ENCODE results near the gene COX18. TPM values are rescaled to one million over a fixed set of nuclear protein-coding genes. Genes with fewer than 3 reads are reported as not detected.

COX18 gene
- total and polyA plus RNA-seq, 7 experiments from 2014 or later, result 6.9 to 18.4 (median 13.0) TPM

- Histone ChIP-seq H3K4me1 (ENCODE audit: control insufficient read depth in 2 of 2, insufficient read depth in 2 of 2, low read length in 2 of 2) (no peaks in the 10 kb centered on the region), H3K27ac (ENCODE audit: low read depth, low read length) (no peak overlapping the region), H3K4me3 (ENCODE audit: low read length) (no peak overlapping the region), H3K9me3 (ENCODE audit: control insufficient read depth in 2 of 3, low read length in 3 of 3) (no peaks in the 10 kb centered on the region), H3K36me3 (ENCODE audit: control insufficient read depth in 2 of 3, insufficient read depth in 3 of 3, low read length in 3 of 3) (peaks cover 0 to 25% (median 4%) of the 10 kb centered on the region in 3 experiments), H3K27me3 (ENCODE audit: control insufficient read depth in 2 of 2, insufficient read depth in 2 of 2, low read length in 2 of 2) (no peaks in the 10 kb centered on the region)
- H3K4me1 Mint-ChIP-seq, result peaks cover 0 to 9% (median 3%) of the 10 kb centered on the region in 7 donors
- ChIA-PET CTCF (no interaction called here), POLR2A (no interaction called here)
- H3K27me3 Mint-ChIP-seq, result no peaks in the 10 kb centered on the region
- H3K36me3 Mint-ChIP-seq, result peaks cover 4 to 29% (median 22%) of the 10 kb centered on the region in 5 donors
- H3K4me3 Mint-ChIP-seq, result no peak overlapping the region
- no peaks in the 10 kb centered on the region for H3K9me3 Mint-ChIP-seq
- peak overlapping the region in 1 of 9 donors; percentile 8 for H3K27ac Mint-ChIP-seq
- ATAC-seq (no peak), DNase-seq (no peak)
- intact Hi-C loops (cut with micrococcal nuclease), result no loop called here
Measured at GRCh38 chr4:73075832-73076231, 6.3 kb upstream of the COX18 start.

GRCh38 chr4:73070074-73070390 is 516 bp upstream of the COX18 start:
- CTCF ChIA-PET, result interaction anchor here (0.6 kb wide), 2 partner anchors 9 to 41 kb away, joined by 3 to 4 read pairs; no protein-coding TSS in a partner anchor
- peaks cover 23 to 40% (median 36%) of the 10 kb centered on the region in 7 donors for H3K4me1 Mint-ChIP-seq
- H3K36me3 Mint-ChIP-seq, result peaks cover 0 to 7% (median 3%) of the 10 kb centered on the region in 5 donors
- intact Hi-C loops (cut with micrococcal nuclease), result no loop called here
- DNase-seq, result no peak
- Histone ChIP-seq H3K4me1 (ENCODE audit: control insufficient read depth in 2 of 2, insufficient read depth in 2 of 2, low read length in 2 of 2) (peaks cover 25 to 29% of the 10 kb centered on the region in 2 donors), H3K9me3 (ENCODE audit: control insufficient read depth in 2 of 3, low read length in 3 of 3) (no peaks in the 10 kb centered on the region), H3K4me3 (ENCODE audit: low read length) (peak overlapping the region; percentile 79), H3K27me3 (ENCODE audit: control insufficient read depth in 2 of 2, insufficient read depth in 2 of 2, low read length in 2 of 2) (no peaks in the 10 kb centered on the region), H3K27ac (ENCODE audit: low read depth, low read length) (peak overlapping the region; percentile 98), H3K36me3 (ENCODE audit: control insufficient read depth in 2 of 3, insufficient read depth in 3 of 3, low read length in 3 of 3) (no peaks in the 10 kb centered on the region)
- H3K9me3 Mint-ChIP-seq, result peaks cover 0 to 5% (median 0%) of the 10 kb centered on the region in 11 donors
- H3K4me3 Mint-ChIP-seq, result peak overlapping the region; percentile 86 to 97 (median 90)
- peak; percentile 15 for ATAC-seq
- POLR2A ChIA-PET, result interaction anchor here (0.7 to 7.4 kb wide), 5 partner anchors 19 to 188 kb away, joined by 3 to 84 read pairs (median 6); partner anchors contain the start of gene ANKRD17
- H3K27ac Mint-ChIP-seq, result peak overlapping the region; percentile 93 to 99 (median 98)
- H3K27me3 Mint-ChIP-seq, result no peaks in the 10 kb centered on the region

- Histone ChIP-seq H3K27me3 (ENCODE audit: control insufficient read depth in 2 of 2, insufficient read depth in 2 of 2, low read length in 2 of 2) (no peaks in the 10 kb centered on the region), H3K4me3 (ENCODE audit: low read length) (peak overlapping the region; percentile 79), H3K27ac (ENCODE audit: low read depth, low read length) (peak overlapping the region; percentile 98), H3K9me3 (ENCODE audit: control insufficient read depth in 2 of 3, low read length in 3 of 3) (no peaks in the 10 kb centered on the region), H3K4me1 (ENCODE audit: control insufficient read depth in 2 of 2, insufficient read depth in 2 of 2, low read length in 2 of 2) (peaks cover 25 to 29% of the 10 kb centered on the region in 2 donors), H3K36me3 (ENCODE audit: control insufficient read depth in 2 of 3, insufficient read depth in 3 of 3, low read length in 3 of 3) (peaks cover 0 to 6% (median 5%) of the 10 kb centered on the region in 3 experiments)
- ATAC-seq (no peak), DNase-seq (peak in 6 of 9 donors; percentile 18 to 40 (median 34))
- peak overlapping the region; percentile 93 to 99 (median 98) for H3K27ac Mint-ChIP-seq
- peaks cover 25 to 52% (median 46%) of the 10 kb centered on the region in 7 donors for H3K4me1 Mint-ChIP-seq
- H3K9me3 Mint-ChIP-seq, result peaks cover 0 to 5% (median 0%) of the 10 kb centered on the region in 11 donors
- peak overlapping the region; percentile 86 to 97 (median 90) for H3K4me3 Mint-ChIP-seq
- intact Hi-C loops (cut with micrococcal nuclease), result loop anchor here (1.0 to 5.0 kb wide), 6 partner anchors 18 to 1090 kb away; partner anchors contain the start of gene MTHFD2L (in 2 of the 2)
- no peaks in the 10 kb centered on the region for H3K27me3 Mint-ChIP-seq
- H3K36me3 Mint-ChIP-seq, result peaks cover 6 to 13% (median 7%) of the 10 kb centered on the region in 5 donors
- ChIA-PET POLR2A (interaction anchor here (1.6 to 7.4 kb wide), 3 partner anchors 12 to 190 kb away, joined by 5 to 84 read pairs (median 10); partner anchors contain the start of gene ANKRD17), CTCF (no interaction called here)
Measured at GRCh38 chr4:73068491-73069337, 802 bp downstream of the COX18 start.

- no peak for ATAC-seq
Measured at GRCh38 chr4:73067971-73068394, 1.5 kb downstream of the COX18 start.

GRCh38 chr4:73066928-73067327 is 2.6 kb downstream of the COX18 start:
- CTCF ChIA-PET, result interaction anchor here (1.0 to 1.7 kb wide), 2 partner anchors 181 to 189 kb away, joined by 3 to 5 read pairs; no protein-coding TSS in a partner anchor
- H3K9me3 Mint-ChIP-seq, result peaks cover 0 to 5% (median 0%) of the 10 kb centered on the region in 11 donors
- H3K4me1 ChIP-seq (ENCODE audit: control insufficient read depth in 2 of 2, insufficient read depth in 2 of 2, low read length in 2 of 2), result peaks cover 25 to 29% of the 10 kb centered on the region in 2 donors
- peak overlapping the region; percentile 75 to 99 (median 95) for H3K27ac Mint-ChIP-seq
- no peaks in the 10 kb centered on the region for H3K27me3 Mint-ChIP-seq
- H3K9me3 ChIP-seq (ENCODE audit: control insufficient read depth in 2 of 3, low read length in 3 of 3), result no peaks in the 10 kb centered on the region
- DNase-seq, result peak in 6 of 9 donors; percentile 11 to 61 (median 23)
- peaks cover 0 to 13% (median 6%) of the 10 kb centered on the region in 3 experiments for H3K36me3 ChIP-seq (ENCODE audit: control insufficient read depth in 2 of 3, insufficient read depth in 3 of 3, low read length in 3 of 3)
- intact Hi-C loops (cut with micrococcal nuclease), result loop anchor here (5.0 kb wide), 2 partner anchors 75 to 1090 kb away; partner anchors contain the start of gene MTHFD2L (in 1 of the 2)
- no peaks in the 10 kb centered on the region for H3K27me3 ChIP-seq (ENCODE audit: control insufficient read depth in 2 of 2, insufficient read depth in 2 of 2, low read length in 2 of 2)
- POLR2A ChIA-PET, result interaction anchor here (1.0 to 7.4 kb wide), 3 partner anchors 15 to 191 kb away, joined by 3 to 84 read pairs (median 4); partner anchors contain the start of gene ANKRD17
- H3K4me3 ChIP-seq (ENCODE audit: low read length), result peak overlapping the region; percentile 1
- H3K4me1 Mint-ChIP-seq, result peaks cover 28 to 56% (median 46%) of the 10 kb centered on the region in 7 donors
- peak; percentile 8 for ATAC-seq
- H3K36me3 Mint-ChIP-seq, result peaks cover 7 to 19% (median 10%) of the 10 kb centered on the region in 5 donors
- H3K27ac ChIP-seq (ENCODE audit: low read depth, low read length), result peak overlapping the region; percentile 66
- peak overlapping the region; percentile 48 to 95 (median 62) for H3K4me3 Mint-ChIP-seq

More at GRCh38 chr4:73067971-73068394, 1.5 kb downstream of the COX18 start:
- H3K4me3 ChIP-seq (ENCODE audit: low read length), result peak overlapping the region; percentile 79
- POLR2A ChIA-PET, result interaction anchor here (1.0 to 7.4 kb wide), 4 partner anchors 12 to 190 kb away, joined by 3 to 84 read pairs (median 4); partner anchors contain the start of gene ANKRD17
- CTCF ChIA-PET, result interaction anchor here (1.7 kb wide), 1 partner anchor 188 kb away, joined by 5 read pairs; no protein-coding TSS in a partner anchor
- Mint-ChIP-seq H3K36me3 (peaks cover 6 to 17% (median 10%) of the 10 kb centered on the region in 5 donors), H3K4me3 (peak overlapping the region; percentile 86 to 97 (median 90)), H3K4me1 (peaks cover 25 to 56% (median 46%) of the 10 kb centered on the region in 7 donors), H3K27me3 (no peaks in the 10 kb centered on the region), H3K27ac (peak overlapping the region; percentile 93 to 99 (median 98)), H3K9me3 (peaks cover 0 to 5% (median 0%) of the 10 kb centered on the region in 11 donors)
- no peaks in the 10 kb centered on the region for H3K9me3 ChIP-seq (ENCODE audit: control insufficient read depth in 2 of 3, low read length in 3 of 3)
- intact Hi-C loops (cut with micrococcal nuclease), result loop anchor here (5.0 kb wide), 2 partner anchors 74 to 1089 kb away; partner anchors contain the start of gene MTHFD2L (in 1 of the 2)
- H3K27me3 ChIP-seq (ENCODE audit: control insufficient read depth in 2 of 2, insufficient read depth in 2 of 2, low read length in 2 of 2), result no peaks in the 10 kb centered on the region
- H3K27ac ChIP-seq (ENCODE audit: low read depth, low read length), result peak overlapping the region; percentile 98
- peaks cover 25 to 29% of the 10 kb centered on the region in 2 donors for H3K4me1 ChIP-seq (ENCODE audit: control insufficient read depth in 2 of 2, insufficient read depth in 2 of 2, low read length in 2 of 2)
- peaks cover 0 to 6% (median 5%) of the 10 kb centered on the region in 3 experiments for H3K36me3 ChIP-seq (ENCODE audit: control insufficient read depth in 2 of 3, insufficient read depth in 3 of 3, low read length in 3 of 3)
- peak in 1 of 9 donors; percentile 27 for DNase-seq

GRCh38 chr4:73066445-73066844 is 3.1 kb downstream of the COX18 start:
- Histone ChIP-seq H3K9me3 (ENCODE audit: control insufficient read depth in 2 of 3, low read length in 3 of 3) (no peaks in the 10 kb centered on the region), H3K36me3 (ENCODE audit: control insufficient read depth in 2 of 3, insufficient read depth in 3 of 3, low read length in 3 of 3) (peaks cover 0 to 18% (median 6%) of the 10 kb centered on the region in 3 experiments), H3K4me1 (ENCODE audit: control insufficient read depth in 2 of 2, insufficient read depth in 2 of 2, low read length in 2 of 2) (peaks cover 25 to 29% of the 10 kb centered on the region in 2 donors), H3K27ac (ENCODE audit: low read depth, low read length) (peak overlapping the region; percentile 66), H3K4me3 (ENCODE audit: low read length) (no peak overlapping the region), H3K27me3 (ENCODE audit: control insufficient read depth in 2 of 2, insufficient read depth in 2 of 2, low read length in 2 of 2) (no peaks in the 10 kb centered on the region)
- POLR2A ChIA-PET, result interaction anchor here (0.6 to 7.4 kb wide), 2 partner anchors 157 to 192 kb away, joined by 4 to 84 read pairs; partner anchors contain the start of gene ANKRD17
- H3K27ac Mint-ChIP-seq, result peak overlapping the region; percentile 75 to 99 (median 95)
- H3K4me1 Mint-ChIP-seq, result peaks cover 29 to 56% (median 46%) of the 10 kb centered on the region in 7 donors
- ATAC-seq, result no peak
- CTCF ChIA-PET, result interaction anchor here (1.7 kb wide), 1 partner anchor 189 kb away, joined by 5 read pairs; no protein-coding TSS in a partner anchor
- DNase-seq, result no peak
- H3K9me3 Mint-ChIP-seq, result peaks cover 0 to 5% (median 0%) of the 10 kb centered on the region in 11 donors
- H3K4me3 Mint-ChIP-seq, result peak overlapping the region in 9 of 10 donors; percentile 30 to 95 (median 60)
- no peaks in the 10 kb centered on the region for H3K27me3 Mint-ChIP-seq
- intact Hi-C loops (cut with micrococcal nuclease), result loop anchor here (5.0 kb wide), 2 partner anchors 76 to 1091 kb away; partner anchors contain the start of gene MTHFD2L (in 1 of the 2)
- H3K36me3 Mint-ChIP-seq, result peaks cover 7 to 24% (median 14%) of the 10 kb centered on the region in 5 donors
